GM19328 (cell line): ENCODE measurements around the gene MYH10.
"Not testable (repeated sequence)": the region's sequence is repeated elsewhere in the genome, so short reads cannot be mapped to it uniquely, and the experiment has no call there.

Experiments used
- ATAC-seq: cut with Tn5 transposase; IDR thresholded peaks from one replicate; pipeline ENCODE4 v1.9.1; 2021; ENCODE audit warnings: mild to moderate bottlenecking, moderate library complexity; ENCODE audit not compliant: unreplicated experiment

MYH10 gene

GRCh38 chr17:8630227-8630801 lies at the start of gene MYH10:
Gene MYH10, minus strand, starts transcription at chr17:8630725. Its CDS starts 7,479 bp downstream, at chr17:8623246.
- ATAC-seq: no peak

GRCh38 chr17:8679126-8679525 lies 48.6 kb upstream of the MYH10 start:
- no peak for ATAC-seq

DNA sequence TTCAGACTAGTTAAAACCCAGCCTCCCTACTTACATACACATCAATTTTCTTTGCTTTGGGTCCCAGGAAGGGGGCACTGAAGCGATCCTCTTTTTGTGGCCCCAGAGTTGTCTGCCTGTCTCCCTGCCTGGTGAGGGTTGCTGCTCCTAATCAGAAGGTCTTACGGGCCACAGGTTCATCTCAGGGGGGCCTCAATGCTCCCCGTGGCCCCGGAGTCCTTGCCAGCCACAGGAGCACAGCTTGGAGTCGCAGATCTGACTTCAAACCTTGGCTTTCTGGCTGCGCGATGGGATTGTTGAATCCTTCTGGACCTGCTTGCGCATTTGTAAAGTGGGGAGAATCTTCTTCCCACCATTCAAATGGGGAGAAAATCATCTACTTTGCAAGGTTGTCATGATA lies 44.8 kb upstream of the MYH10 start:
- ATAC-seq: no peak

DNA sequence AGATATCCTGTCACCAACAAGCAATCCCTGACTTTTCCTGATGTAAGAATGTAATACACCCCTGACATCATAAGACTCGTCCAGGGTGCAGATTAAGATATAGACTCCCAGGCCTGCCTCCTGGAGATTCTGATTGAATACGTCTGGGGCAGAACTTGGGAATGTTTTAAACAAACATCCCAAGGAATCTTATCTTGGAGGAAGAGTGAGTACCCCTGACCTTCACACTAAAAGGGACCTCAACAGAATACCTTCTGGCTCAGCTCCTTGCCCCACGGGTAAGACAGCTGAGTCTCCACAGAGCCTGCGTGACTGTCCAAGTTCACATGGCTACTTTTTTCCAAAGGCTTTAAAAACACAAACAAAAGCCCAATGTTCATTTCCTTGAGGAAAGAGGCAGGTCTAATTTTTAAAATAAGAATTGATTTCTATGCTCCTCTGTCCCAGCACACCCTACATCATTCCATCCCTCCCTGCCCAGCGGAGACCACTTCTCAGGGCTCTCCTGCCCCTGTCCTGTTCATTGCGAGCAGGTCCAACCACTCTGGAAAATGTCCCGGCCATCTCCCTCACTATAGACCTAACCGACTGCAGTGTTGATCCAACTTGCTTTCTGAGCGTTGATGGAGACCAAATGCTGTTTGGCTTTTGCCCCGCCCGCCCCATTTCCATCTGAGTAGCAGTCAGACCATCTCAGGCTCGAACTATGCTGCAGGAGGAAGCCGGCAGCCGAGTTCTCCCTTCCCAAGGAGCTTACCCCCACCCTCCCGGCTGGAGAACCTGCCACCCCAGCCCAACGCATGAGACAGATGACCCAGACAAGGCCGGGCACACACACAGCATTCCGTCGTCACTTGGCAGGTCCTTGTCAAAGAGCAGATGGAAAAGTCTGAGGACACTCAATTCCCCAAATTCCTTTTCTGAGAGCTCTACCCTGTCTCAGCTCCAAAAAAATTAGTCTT lies 44.1 kb upstream of the MYH10 start:
- no peak for ATAC-seq

GRCh38 chr17:8673612-8674011 lies 43.1 kb upstream of the MYH10 start:
- ATAC-seq: no peak

GRCh38 chr17:8672326-8672725 lies 41.8 kb upstream of the MYH10 start:
- no peak for ATAC-seq

DNA sequence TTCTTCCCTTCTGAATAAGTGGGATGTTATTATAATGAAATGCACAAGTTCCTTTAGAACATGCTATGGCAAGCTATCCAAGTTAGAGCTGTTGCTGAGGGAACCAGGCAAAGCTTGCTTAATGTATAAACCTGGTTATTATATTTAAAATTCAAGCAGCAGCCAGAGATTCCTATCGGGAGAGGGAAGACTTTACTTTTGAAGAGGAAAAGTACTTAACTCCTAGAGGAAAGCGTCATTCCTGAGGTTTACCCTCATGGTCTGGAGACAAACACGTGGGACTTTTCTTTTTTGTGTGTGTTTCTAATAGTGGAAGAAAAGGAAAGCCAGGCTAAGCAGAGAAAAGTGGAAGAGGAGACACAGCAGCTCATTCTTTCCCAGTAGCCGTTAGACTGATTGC lies 39.9 kb upstream of the MYH10 start:
- ATAC-seq: no peak

DNA sequence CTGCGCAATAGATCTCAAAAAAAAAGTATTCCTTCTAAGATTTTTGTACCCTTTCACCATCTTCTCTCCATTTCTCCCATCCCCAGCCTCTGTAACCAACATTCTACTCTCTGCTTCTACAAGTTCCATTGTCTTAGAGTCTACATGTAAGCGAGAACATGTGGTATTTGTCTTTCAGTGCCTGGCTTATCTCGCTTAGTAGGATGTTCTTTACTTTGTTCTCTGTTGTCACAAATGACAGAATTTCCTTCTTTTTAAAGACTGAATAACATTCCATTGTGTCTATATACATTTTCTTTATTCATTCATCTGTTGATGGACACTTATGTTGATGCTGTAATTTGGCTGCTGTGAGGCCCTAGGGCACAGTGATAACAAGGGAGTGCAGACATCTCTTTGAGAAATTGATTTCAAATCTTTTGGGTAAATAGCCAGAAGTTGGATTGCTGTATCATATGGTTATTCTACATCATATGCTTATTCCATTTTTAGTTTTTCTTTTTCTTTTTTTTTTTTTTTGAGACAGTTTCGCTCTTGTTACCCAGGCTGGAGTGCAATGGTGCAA lies 37.7 kb upstream of the MYH10 start:
- no peak for ATAC-seq

GRCh38 chr17:8667421-8667820 lies 36.9 kb upstream of the MYH10 start:
- no peak for ATAC-seq

DNA sequence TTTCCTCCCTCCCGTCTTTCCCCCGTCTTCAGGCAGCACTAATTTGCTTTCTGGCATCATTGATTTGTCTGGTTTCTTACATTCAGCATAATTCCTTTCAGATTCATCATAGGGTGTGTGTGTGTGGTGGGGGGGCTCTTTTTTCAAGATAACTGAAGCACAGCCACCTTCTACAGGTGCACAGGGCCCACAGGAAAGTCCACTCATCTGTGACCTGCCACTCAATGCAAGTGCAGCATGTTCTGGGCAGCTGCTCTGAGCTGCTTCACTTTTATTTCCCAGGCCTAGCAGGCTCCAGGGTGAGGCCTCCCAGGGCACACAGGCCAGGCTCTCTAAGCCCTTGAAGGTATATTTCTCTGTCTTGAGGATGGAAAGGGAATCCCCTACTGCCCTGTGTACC lies 35.2 kb upstream of the MYH10 start:
- no peak for ATAC-seq

- ATAC-seq: no peak
These were observed 34.1 kb upstream of the MYH10 start for GRCh38 chr17:8664456-8665126.

DNA sequence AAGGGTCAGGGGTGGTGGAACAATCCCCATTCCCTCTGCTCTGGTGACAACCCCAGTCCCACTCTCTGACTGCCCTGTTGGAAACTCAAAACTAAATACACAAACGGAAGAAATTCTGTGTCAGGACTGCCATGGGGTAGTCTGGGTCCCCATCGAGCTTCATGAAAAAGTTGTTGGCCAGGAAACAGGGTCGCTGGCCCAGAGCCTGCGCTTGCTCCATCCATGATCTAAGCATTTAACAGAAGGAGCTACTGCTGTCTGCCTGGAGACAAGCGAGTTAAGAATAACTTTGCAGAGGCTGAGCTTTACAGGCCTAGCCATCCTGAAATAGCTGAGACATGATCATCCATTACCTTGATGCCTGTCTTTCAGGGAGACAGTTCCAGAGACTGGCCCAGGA lies 32.4 kb upstream of the MYH10 start:
- no peak for ATAC-seq

GRCh38 chr17:8662076-8662831 lies 31.7 kb upstream of the MYH10 start:
- ATAC-seq: no peak

DNA sequence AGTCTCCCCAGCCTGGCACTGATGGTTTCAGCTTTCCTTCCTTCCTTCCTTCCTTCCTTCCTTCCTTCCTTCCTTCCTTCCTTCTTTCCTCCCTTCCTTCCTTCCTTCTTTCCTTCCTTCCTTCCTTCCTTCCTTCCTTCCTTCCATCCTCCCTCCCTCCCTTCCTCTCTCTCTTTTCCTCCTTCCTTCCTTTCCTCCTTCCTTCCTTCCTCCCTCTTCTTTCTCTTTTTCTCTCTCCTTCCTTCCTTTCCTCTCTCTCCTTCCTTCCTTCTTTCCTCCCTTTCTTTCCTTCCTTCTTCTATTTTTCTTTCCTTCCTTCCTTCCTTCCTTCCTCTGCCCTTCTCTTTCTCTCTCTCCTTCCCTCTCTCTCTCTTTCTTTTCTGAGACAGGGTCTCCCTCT lies 30.2 kb upstream of the MYH10 start:
- not testable (repeated sequence) for ATAC-seq

DNA sequence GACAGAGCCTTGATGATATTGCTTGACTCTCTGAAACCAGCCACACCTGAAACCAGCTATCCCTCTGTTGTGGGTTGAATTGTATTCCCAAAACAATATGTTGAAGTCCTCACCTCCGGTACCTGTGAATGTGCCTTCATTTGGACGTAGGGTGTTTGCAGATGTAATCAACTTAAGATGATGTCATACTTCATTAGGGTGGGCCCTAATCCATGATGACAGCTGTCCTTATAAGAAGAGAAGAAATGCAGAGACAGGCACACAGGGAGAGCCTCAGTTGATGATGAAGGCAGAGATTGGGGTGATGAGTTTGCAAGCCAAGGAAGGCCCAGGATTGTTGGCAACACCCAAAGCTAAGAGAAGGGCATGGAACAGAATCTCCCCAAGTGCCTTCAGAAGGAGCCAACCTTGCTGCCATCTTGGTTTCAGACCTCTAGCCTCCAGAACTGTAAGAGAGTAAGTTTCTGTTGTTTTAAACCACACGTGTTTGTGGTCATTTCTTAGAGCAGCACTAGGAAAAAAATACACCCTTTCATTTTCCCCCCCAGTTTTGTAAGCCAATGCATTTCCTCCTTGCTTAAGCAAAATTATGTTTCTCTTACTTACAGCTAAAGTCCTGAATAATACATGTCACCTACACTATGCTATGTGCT lies 29.4 kb upstream of the MYH10 start:
- ATAC-seq: no peak

GRCh38 chr17:8658810-8659209 lies 28.3 kb upstream of the MYH10 start:
- ATAC-seq: no peak

GRCh38 chr17:8656693-8657092 lies 26.2 kb upstream of the MYH10 start:
- ATAC-seq: no peak

DNA sequence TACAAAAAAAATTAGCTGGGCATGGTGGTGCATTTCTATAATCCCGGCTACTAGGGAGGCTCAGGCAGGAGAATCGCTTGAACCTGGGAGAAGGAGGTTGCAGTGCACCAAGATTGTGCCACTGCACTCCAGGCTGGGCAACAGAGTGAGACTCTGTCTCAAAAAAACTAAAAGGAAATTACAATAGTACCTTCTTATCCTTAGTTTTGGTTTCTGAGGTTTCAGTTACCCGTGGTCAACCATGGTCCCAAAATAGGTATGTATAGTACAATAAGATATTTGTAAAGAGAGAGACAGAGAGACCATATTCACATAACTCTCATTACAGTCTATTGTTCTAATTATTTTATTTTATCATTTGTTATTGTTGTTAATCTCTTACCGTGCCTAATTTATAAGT lies 24.3 kb upstream of the MYH10 start:
- no peak for ATAC-seq

- no peak for ATAC-seq
These were observed 20.5 kb upstream of the MYH10 start for GRCh38 chr17:8651013-8651412.

- ATAC-seq: no peak
These were observed 19.6 kb upstream of the MYH10 start for GRCh38 chr17:8650119-8650499.
